Kidney (tissue), 14 donors: Measurements from ENCODE around the gene CHSY3. TPM values are rescaled to one million over a fixed set of nuclear protein-coding genes. Genes with fewer than 3 reads are reported as not detected.

Experiments
- DNase-seq, 5 donors: peaks; one replicate each; pipeline ENCODE4 v3.0.0-alpha.2; 2013 to 2020
- FAIRE-seq: peaks from 2 replicates; lab custom pipeline; 2012; peaks lifted over from hg19 to GRCh38; lab: Jason Lieb, UNC
- H3K27ac ChIP-seq, 2 donors: one replicate each; pipeline ENCODE4 v1.7.0; 2013; ENCODE audit warnings: low read depth in 2 of 2, low read length in 2 of 2, inconsistent platforms in 1 of 2
- H3K27me3 ChIP-seq: one replicate; pipeline ENCODE4 v1.7.1; 2013; ENCODE audit warnings: low read length, inconsistent platforms; ENCODE audit not compliant: control insufficient read depth, insufficient read depth
- H3K36me3 ChIP-seq, 3 donors: one replicate each; pipeline versions ENCODE4 v1.7.0 to v1.7.1; 2013; ENCODE audit warnings: low read length in 3 of 3, control low read depth in 1 of 3, inconsistent platforms in 1 of 3; ENCODE audit not compliant: insufficient read depth in 3 of 3, control insufficient read depth in 2 of 3
- H3K4me1 ChIP-seq, 3 donors: one replicate each; pipeline versions ENCODE4 v1.7.0 to v1.7.1; 2013; ENCODE audit warnings: low read length in 3 of 3, inconsistent platforms in 1 of 3, low read depth in 1 of 3; ENCODE audit not compliant: control insufficient read depth in 2 of 3, insufficient read depth in 2 of 3
- H3K4me3 ChIP-seq, 3 donors: one replicate each; pipeline versions ENCODE4 v1.7.0 to v1.8.1; 2013; ENCODE audit warnings: low read length in 3 of 3, control low read depth in 1 of 3, inconsistent platforms in 1 of 3
- H3K9ac ChIP-seq, 3 donors: one replicate each; pipeline versions ENCODE4 v1.7.0 to v1.7.1; 2013; ENCODE audit warnings: low read length in 3 of 3, control low read depth in 1 of 3, inconsistent platforms in 1 of 3
- H3K9me3 ChIP-seq, 3 donors: one replicate each; pipeline versions ENCODE4 v1.7.0 to v1.7.1; 2013; ENCODE audit warnings: low read length in 3 of 3, control low read depth in 1 of 3, inconsistent platforms in 1 of 3; ENCODE audit not compliant: control insufficient read depth in 2 of 3, insufficient read depth in 1 of 3
- intact Hi-C: fragments of 100-400 bp; cut with DNase I; formaldehyde crosslinking; loops from one replicate; pipeline ENCODE4 v1.11.1; 2022
- polyA plus RNA-seq: library from polyadenylated mRNA; stranded (reverse); fragments of 350-450 nt; fragmentation: Illumina TruSeq; extraction: RNeasy Lipid Tissue Mini Kit (QIAGEN cat#74804); gene quantifications from one replicate; pipeline ENCODE4 v1.2.3, GENCODE V29; 2014; ENCODE audit warnings: low read depth, low replicate concordance; ENCODE audit not compliant: insufficient read depth
- total RNA-seq: library from RNA; stranded (reverse); fragmentation: NEBNext Ultra II Directional; extraction: Animal tissue kit (Norgen Biotek cat#: 25700); gene quantifications from one replicate; pipeline ENCODE4 v1.2.1, GENCODE V29; 2021
- TF ChIP-seq, protein P1 (sequence below): IDR thresholded peaks from 3 replicates; pipeline ENCODE4 v1.5.1; 2012; ENCODE audit warnings: mild to moderate bottlenecking, moderate library complexity, borderline replicate concordance; ENCODE audit not compliant: insufficient read depth; ENCODE audit errors: extremely low read depth
- donor health status: control.
- donor health status: control.
- donor health status: control.
- donor health status: control.
- donor health status: control.
- donor health status: DM: yes; HTN: yes; CAD: no.
- donor health status: Normal renal cell carcinoma (clear cell type).

The CHSY3 gene
- total and polyA plus RNA-seq, 2 donors from 2014 or later, result 0.13 to 3.0 TPM

DNA sequence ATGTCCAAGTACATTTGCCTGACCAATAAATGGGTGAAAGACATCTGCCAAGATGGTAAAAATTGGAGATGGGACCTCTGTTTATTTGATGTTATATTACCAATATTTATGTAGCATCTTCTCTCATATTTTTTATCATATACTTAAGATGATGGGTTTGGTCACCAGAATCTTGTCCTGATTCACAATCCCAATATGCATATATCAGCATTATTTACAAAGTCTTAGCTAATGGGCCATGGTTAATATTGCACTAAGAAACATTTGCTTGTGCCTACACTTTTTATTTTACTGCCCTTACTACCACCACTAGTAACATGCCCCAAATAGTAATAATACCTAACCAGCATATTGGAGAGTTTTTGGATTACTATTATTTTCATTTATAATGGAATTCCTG is 116.7 kb downstream of the CHSY3 start:
- H3K27ac ChIP-seq, result no peak overlapping the region
- no peak overlapping the region for H3K9ac ChIP-seq
- no peaks in the 10 kb centered on the region for H3K4me1 ChIP-seq
- H3K9me3 ChIP-seq, result no peaks in the 10 kb centered on the region
- intact Hi-C loops, result no loop called here
- TF ChIP-seq, protein P1, sequence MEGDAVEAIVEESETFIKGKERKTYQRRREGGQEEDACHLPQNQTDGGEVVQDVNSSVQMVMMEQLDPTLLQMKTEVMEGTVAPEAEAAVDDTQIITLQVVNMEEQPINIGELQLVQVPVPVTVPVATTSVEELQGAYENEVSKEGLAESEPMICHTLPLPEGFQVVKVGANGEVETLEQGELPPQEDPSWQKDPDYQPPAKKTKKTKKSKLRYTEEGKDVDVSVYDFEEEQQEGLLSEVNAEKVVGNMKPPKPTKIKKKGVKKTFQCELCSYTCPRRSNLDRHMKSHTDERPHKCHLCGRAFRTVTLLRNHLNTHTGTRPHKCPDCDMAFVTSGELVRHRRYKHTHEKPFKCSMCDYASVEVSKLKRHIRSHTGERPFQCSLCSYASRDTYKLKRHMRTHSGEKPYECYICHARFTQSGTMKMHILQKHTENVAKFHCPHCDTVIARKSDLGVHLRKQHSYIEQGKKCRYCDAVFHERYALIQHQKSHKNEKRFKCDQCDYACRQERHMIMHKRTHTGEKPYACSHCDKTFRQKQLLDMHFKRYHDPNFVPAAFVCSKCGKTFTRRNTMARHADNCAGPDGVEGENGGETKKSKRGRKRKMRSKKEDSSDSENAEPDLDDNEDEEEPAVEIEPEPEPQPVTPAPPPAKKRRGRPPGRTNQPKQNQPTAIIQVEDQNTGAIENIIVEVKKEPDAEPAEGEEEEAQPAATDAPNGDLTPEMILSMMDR, result no peak
- H3K36me3 ChIP-seq, result no peaks in the 10 kb centered on the region
- H3K27me3 ChIP-seq, result no peaks in the 10 kb centered on the region
- no peak for DNase-seq
- no peak overlapping the region for H3K4me3 ChIP-seq
- FAIRE-seq, result no peak

DNA sequence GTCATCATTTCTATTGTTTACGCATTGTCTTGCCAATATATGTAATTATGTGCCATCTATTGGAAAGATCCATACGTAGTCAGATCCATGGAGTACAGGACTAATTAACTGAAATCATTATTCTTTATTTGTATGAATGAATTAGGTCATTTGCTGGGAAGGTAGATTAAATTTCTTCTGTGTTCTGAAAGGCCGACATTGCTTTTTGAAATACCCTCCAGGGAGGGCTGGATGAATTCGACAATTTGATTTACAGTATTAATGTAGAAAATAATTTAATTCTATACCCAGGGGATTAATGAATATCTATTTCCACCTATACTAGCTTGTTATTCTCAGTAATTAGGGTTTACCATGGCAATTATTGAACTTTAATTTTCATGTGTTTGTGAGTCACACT is 117.6 kb downstream of the CHSY3 start:
- Histone ChIP-seq H3K4me3 (no peak overlapping the region), H3K4me1 (no peaks in the 10 kb centered on the region), H3K9me3 (no peaks in the 10 kb centered on the region), H3K36me3 (no peaks in the 10 kb centered on the region), H3K27ac (no peak overlapping the region), H3K27me3 (no peaks in the 10 kb centered on the region), H3K9ac (no peak overlapping the region)
- TF ChIP-seq, protein P1, result no peak
- intact Hi-C loops, result no loop called here
- FAIRE-seq, result no peak
- DNase-seq, result no peak

DNA sequence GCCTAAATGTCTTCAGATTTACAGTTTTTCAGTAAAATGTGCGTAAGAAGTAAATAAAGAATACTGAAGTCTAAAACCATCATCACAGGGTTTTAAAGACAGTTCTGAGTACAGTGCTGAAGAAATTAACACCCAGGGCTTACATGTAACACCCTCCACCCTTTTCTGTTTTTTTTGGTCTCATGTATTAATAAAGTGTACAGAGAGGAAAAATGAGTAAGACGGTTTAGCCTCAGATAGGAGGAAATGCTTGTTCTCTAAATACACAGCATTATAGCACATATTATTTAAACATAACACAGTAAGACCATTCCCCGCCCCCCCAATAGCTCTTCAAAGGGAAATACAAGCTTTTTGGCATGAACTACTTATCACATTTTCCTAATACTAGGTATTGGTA is 119.3 kb downstream of the CHSY3 start:
- Histone ChIP-seq H3K4me3 (no peak overlapping the region), H3K4me1 (no peaks in the 10 kb centered on the region), H3K27me3 (no peaks in the 10 kb centered on the region), H3K9me3 (no peaks in the 10 kb centered on the region), H3K36me3 (no peaks in the 10 kb centered on the region), H3K27ac (no peak overlapping the region), H3K9ac (no peak overlapping the region)
- FAIRE-seq, result no peak
- intact Hi-C loops, result no loop called here
- no peak for DNase-seq
- TF ChIP-seq, protein P1, result no peak

DNA sequence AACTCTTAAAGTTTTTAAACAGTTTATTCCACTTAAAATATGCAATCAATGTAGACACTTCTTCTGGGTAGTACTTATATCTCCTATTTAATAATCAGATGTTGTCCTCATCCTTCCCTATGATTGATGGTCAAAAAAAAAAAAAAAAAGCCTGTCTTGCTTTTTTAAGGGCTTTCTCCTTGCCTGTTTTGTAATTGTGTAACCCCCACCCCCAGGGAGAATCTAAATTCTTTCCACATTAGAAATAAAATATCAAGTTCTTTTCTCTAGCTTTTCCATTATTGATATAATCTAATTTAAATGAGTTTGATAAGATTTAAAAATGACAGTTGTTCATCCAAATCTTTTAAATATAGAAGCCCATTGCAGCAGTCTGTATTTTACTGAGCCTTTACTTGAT is 119.7 kb downstream of the CHSY3 start:
- no peaks in the 10 kb centered on the region for H3K9me3 ChIP-seq
- no peak overlapping the region for H3K27ac ChIP-seq
- TF ChIP-seq, protein P1, result no peak
- H3K36me3 ChIP-seq, result no peaks in the 10 kb centered on the region
- H3K9ac ChIP-seq, result no peak overlapping the region
- H3K4me1 ChIP-seq, result no peaks in the 10 kb centered on the region
- intact Hi-C loops, result no loop called here
- no peak for FAIRE-seq
- no peaks in the 10 kb centered on the region for H3K27me3 ChIP-seq
- H3K4me3 ChIP-seq, result no peak overlapping the region
- no peak for DNase-seq
